Left cardiac atrium (tissue), 4 donors: ENCODE measurements around the gene TNF. TPM values are rescaled to one million over a fixed set of nuclear protein-coding genes. Genes with fewer than 3 reads are reported as not detected.
"Not testable (repeated sequence)": the region's sequence is repeated elsewhere in the genome, so short reads cannot be mapped to it uniquely, and the experiment has no call there.

ENCODE experiments used
- ATAC-seq, 2 donors: fragments of 200-7000 bp; cut with Tn5 transposase; one replicate each; pipeline ENCODE4 v1.9.1; 2020; ENCODE audit warnings: mild to moderate bottlenecking in 2 of 2, moderate library complexity in 2 of 2
- DNase-seq: peaks from one replicate; pipeline ENCODE4 v3.0.0-alpha.2; 2020
- intact Hi-C, 2 donors: fragments of 100-400 bp; cut with DNase I; formaldehyde crosslinking; loops; one replicate each; pipeline versions ENCODE4 v1.14.1 to v1.15.1; 2022 to 2023
- total RNA-seq, 2 donors: library from RNA; stranded (reverse); fragmentation: NEBNext Ultra II Directional; extraction: Animal tissue kit (Norgen Biotek cat#: 25700); gene quantifications; one replicate each; pipeline ENCODE4 v1.2.1, GENCODE V29; 2021
- donor health status: DM: no; HTN: yes; CAD: no.
- donor health status: DM: no; HTN: yes; CAD: no; lungs with severe emphysema.
- donor health status: DM: yes; HTN: yes; CAD: no.
- donor health status: Dilated cardiomyopathy.

Gene TNF
- total RNA-seq, 2 donors from 2014 or later: 0.53 to 0.92 TPM

DNA sequence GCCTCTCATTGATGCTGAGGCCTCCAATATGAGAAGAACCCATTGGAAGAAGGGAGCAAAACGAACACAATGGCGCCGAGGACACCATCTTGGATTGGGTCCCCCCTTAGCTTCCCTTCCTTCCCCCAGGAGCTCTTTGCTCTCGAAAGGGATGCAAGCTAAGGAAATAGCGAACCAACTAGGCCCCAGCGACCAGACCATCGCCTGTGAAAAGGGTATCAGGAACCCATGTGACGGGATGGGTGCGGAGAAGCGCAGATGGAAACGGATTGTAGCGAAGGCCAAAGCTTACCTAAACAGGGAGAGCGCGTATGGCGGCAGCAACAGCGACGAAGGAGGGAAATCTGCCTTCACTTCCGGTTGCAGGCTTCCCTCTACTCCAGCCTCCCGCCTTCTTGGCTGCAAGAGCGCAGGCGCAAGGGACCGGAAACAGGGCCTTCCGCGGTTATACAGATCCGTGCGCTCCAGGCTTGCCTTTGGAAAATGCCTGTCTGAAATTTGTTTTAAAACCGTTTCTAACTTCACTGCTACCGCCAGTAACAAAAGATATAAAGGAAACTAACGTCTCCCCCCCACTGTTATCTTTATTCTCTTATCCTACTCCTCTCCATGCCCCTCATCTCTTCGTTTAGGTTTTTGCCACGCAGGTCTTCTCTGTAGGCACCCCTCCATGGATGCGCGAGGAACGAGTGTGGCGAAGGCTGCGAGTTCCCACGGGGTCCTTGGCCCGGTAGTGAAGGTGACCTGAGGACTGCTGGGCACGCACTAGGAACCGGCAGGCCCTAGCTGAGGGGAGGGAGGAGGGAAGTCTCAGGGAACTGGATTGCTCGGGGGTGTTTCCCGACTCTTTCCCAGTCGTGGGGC, 33.5 kb upstream of the TNF start, which contains the start of gene DDX39B:
Gene DDX39B (minus strand): TSS at position 346 of the 864 bp plus-strand sequence. CDS start 1,471 bp downstream, outside the sequence.
- intact Hi-C loops: loop anchor here in 1 of 2 donors (5.0 kb wide), 1 partner anchor 45 kb away; the partner anchor contains the start of gene MICB
- DNase-seq: peak; percentile 96
- peak; percentile 93 to 94 for ATAC-seq

DNA sequence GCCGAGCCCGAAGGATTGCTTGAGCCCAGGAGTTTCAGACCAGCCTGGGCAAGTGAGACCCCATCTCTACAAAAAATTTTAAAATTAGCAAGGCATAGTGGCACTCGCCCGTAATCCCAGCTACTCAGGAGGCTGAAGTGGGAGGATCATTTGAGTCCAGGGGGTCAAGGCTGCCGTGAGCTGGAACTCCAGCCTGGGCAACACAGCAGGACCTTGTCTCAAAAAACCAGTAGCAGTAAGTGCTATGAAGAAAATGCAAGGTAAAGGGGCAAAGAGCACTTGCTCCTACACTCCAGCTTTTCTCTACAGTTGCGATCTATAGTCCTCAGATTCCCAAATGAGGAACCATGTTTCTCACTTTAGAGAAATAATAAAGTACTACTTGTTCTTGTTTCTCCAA, 31.7 kb upstream of the TNF start:
- ATAC-seq (no peak), DNase-seq (no peak)
- intact Hi-C loops: loop anchor here in 1 of 2 donors (5.0 kb wide), 1 partner anchor 46 kb away; the partner anchor contains the start of gene MICB

DNA sequence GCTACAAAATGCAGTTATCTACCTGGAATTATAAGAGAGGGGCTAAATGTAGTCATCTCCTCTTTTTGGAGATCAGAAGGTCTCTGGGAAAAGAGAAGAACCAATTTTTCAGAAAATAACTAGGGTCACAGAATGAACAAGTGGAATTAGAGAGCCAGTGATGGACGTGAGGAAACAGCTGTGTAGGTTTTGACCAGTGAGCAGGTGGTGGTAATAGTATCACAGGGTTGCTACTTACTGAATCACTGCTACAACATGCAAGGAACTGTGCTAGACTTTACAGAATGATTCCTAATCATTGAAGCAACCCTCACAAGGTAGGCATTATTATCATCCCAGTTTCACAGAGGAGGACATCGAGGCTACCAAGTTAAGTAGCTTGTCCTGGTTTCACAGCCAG, 30.7 kb upstream of the TNF start:
- ATAC-seq: no peak
- no peak for DNase-seq
- intact Hi-C loops: loop anchor here in 1 of 2 donors (5.0 kb wide), 2 partner anchors 38 to 47 kb away; partner anchors contain the start of genes LTB and MICB

DNA sequence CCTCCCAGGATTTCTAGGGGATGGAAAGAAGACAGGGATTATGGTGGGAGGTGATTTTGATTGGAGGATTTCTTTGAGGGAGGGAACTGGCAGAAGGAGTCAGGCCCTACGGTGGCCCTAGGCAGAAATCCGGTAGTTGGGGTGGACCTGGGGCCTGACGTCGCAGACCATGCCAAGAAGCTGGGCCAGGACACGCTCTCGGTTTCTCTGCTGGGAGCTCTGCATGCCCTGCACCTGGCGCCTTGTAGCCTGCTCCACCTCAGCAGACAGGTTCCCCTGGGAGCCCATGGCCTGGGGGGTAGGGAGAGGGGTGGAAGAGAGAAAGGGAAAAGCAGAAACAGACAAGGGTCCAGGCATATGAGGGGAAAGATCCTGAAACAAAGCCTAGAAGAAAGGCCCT, 30.1 kb upstream of the TNF start:
- no peak for ATAC-seq
- intact Hi-C loops: loop anchor here in 1 of 2 donors (5.0 kb wide), 1 partner anchor 37 kb away; the partner anchor contains the start of gene LTB
- DNase-seq: no peak

DNA sequence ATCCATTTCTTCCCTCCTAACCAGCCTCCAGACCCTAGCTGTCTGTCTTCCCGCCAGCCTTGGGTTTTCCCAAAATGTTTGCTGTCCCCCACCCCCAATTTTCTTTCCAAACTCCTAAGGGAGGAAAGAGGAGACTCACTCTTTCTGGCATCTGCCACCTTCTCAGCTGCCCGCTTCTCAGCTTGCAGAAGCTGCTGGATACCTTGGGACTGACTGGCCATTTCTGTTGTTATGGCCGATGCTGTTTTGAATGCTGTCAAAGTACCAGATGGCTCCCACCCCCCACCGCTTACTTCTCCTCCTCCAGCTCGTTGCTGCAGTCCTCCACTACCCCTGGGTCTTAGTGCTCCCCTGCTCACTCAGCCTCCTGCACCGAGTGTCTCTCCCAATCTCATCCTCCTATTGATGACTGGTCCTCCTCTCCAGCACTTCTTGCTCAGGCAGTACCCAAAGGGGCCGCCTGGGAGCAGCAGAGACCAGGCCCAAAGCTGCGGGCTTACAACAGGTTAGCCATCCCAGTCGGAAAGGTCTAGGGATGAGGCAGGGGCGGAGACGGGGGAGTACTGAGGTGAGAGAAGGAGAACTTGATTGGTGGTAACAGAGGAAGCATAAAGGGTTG, 28.9 kb upstream of the TNF start, which contains the start of gene ATP6V1G2:
Gene ATP6V1G2 (minus strand): TSS at position 270 of the 619 bp plus-strand sequence. CDS start 49 bp downstream, at position 221.
- intact Hi-C loops: loop anchor here in 1 of 2 donors (1.0 to 5.0 kb wide), 2 partner anchors 36 to 52 kb away; partner anchors contain the start of gene LTB
- DNase-seq (peak; percentile 87), ATAC-seq (peak; percentile 70 to 83)

DNA sequence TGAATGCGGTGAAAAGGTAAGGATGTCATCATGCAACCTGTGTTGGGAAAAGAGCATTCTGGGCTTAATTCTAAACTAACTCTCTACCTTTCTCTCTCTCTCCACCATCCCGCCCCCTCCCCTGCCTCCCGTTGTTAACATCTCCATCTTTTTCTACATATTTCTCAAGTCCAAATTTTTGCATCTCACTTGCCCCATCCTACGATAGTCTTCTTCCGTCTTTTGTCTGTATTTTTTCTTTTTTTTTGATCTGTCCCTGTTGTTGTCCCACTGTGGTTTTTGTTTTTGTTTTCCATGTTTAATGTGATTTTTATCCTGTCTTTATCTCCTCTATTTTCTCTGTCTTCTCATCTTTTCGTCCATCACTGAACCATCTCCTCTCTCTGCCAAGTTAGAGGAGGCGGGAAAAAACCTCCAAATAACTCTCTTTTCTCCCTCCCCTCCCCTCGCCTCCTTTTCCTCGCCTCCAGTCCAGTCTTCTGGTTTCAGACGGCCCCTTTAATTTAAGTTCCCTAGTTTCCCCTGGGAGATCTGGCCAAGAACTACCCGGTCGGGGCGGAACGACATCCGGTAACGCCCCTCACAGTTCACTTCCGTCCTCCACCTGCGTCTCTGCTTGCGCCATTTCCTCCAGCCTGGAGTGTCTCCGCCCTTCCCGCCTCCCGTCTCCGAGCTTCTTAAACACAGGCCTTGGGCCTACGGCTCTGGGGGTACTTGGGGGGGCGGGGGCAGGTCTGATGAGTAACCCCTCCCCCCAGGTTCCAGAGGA, 28.2 kb upstream of the TNF start, which contains the start of gene NFKBIL1:
Gene NFKBIL1 (plus strand): TSS at position 651 of the 769 bp plus-strand sequence. CDS start 87 bp downstream, at position 738.
- intact Hi-C loops: loop anchor here in 1 of 2 donors (1.0 to 5.0 kb wide), 2 partner anchors 35 to 51 kb away; partner anchors contain the start of gene LTB
- DNase-seq: peak; percentile 97

DNA sequence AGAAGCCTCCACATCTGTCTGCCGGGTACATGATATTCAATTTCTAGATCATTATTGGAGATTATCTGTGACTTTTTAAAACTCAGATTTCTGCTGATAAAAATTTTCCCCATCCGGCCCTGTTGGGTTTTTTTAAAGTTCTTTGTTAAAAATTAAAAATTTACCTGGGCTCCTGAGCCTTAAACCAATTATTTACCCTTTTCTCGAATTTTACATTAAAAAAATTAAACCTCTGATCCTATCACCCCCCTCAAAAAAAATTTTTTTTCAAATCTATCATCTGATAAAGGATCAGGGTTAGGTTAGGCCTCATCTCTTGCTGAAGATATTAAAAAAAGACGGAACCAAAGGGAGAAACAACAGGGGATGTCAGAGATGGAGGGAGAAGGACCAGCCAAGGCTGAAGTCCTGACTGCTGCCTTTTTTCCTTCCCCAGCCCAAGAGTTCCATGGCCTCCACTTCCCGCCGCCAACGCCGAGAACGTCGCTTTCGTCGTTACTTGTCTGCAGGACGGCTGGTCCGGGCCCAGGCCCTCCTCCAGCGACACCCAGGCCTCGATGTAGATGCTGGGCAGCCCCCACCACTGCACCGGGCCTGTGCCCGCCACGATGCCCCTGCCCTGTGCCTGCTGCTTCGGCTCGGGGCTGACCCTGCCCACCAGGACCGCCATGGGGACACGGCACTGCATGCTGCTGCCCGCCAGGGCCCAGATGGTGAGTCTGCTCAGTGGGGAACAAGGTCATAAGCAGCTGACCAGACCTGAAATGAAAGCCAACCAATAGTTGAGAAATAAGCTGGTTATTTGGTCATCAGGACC, 27.4 kb upstream of the TNF start:
- no peak for ATAC-seq
- intact Hi-C loops: loop anchor here in 1 of 2 donors (5.0 kb wide), 1 partner anchor 34 kb away; the partner anchor contains the start of gene LTB
- peak; percentile 45 for DNase-seq

More for the DNA sequence above, 28.2 kb upstream of the TNF start, which contains the start of gene NFKBIL1:
- ATAC-seq: peak; percentile 97 to 98

DNA sequence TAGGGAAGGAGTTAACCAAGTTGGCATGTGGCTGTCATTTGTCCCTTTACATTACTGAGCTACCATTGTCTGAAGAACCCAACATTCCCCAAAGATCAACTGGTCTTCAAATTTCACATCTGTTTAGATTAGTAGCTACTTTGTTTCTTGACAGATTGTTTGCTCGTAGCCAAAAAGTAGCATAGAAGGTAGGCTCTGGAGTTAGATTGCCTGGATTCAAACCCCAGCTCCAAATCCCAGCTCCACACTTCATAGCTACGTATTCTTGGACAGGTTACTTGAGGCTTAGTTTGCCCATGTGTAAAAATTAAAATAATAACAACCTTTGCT, 26.9 kb upstream of the TNF start:
- intact Hi-C loops: loop anchor here in 1 of 2 donors (5.0 kb wide), 1 partner anchor 34 kb away; the partner anchor contains the start of gene LTB
- DNase-seq (no peak), ATAC-seq (no peak)

DNA sequence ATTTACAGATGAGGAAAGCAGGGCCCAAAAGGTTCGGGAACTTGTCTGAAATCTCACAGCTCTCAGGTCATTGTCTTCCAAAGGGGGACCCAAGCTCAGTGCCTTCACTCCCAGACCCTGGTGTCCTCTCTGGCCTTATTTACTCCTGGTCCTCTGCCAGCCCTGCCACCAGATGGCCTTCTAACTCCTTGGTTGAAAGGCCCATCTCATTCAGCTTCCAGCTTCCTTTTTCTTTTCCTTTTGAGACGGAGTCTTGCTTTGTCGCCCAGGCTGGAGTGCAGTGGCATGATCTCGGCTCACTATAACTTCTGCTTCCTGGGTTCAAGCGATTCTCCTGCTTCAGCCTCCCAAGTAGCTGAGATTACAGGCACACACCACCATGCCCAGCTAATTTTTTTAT, 24.0 kb upstream of the TNF start:
- intact Hi-C loops: loop anchor here in 1 of 2 donors (5.0 kb wide), 1 partner anchor 46 kb away; no protein-coding TSS in a partner anchor
- not testable (repeated sequence) for DNase-seq, ATAC-seq

DNA sequence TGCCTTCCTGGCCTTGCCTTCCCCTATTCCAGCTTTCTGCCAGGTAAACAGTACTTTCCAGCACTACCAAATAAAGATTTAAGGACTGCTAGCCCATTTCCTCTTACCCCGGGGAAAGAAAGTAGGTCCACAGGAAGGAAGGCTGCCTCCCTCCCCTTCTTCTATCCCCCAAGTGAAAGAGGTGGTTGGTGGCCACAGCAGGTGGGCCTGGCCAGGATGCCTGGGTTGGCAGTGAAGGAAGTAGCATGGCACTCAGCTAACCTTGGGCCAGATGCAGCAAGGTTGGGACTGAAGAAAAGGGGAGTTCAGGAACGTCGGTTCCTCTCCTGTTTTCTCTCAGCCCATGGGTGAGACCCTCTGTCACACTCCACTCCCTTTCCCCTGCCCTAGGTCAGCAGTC, 19.1 kb upstream of the TNF start:
- no peak for ATAC-seq
- DNase-seq: no peak
- intact Hi-C loops: no loop called here

DNA sequence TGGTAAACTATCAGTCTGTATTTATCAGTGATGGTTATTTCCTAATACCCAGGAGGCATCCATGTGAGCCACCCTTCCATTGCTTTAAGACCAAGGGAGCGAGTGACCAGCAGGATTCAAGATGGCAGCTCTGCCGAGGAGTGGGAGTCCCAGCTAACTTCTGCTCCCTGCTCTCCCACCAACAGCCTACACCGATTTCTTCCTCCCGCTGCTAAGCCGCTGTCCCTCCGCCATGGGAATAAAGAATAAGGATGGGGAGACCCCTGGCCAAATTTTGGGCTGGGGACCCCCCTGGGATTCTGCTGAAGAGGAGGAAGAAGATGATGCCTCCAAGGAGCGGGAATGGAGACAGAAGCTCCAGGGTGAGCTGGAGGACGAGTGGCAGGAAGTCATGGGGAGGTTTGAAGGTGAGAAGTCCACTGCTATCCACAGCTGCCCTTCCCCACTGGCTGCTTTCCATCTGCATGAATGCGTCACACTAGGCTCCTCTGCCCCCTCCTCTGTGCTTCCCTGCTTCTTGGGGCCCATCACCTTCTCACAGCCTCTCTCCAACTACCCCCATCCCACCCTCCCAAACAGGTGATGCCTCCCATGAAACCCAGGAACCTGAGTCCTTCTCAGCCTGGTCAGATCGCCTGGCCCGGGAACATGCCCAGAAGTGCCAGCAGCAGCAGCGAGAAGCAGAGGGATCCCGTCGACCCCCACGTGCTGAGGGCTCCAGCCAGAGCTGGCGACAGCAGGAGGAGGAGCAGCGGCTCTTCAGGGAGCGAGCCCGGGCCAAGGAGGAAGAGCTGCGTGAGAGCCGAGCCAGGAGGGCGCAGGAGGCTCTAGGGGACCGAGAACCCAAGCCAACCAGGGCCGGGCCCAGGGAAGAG, 17.7 kb upstream of the TNF start:
- intact Hi-C loops: no loop called here
- ATAC-seq: no peak
- no peak for DNase-seq

DNA sequence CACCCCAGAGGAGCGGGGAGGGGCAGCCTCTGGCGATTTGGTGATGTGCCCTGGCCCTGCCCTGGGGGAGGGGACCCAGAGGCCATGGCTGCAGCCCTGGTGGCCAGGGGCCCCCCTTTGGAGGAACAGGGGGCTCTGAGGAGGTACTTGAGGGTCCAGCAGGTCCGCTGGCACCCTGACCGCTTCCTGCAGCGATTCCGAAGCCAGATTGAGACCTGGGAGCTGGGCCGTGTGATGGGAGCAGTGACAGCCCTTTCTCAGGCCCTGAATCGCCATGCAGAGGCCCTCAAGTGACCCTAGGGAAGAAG, 17.1 kb upstream of the TNF start:
- ATAC-seq: no peak

DNA sequence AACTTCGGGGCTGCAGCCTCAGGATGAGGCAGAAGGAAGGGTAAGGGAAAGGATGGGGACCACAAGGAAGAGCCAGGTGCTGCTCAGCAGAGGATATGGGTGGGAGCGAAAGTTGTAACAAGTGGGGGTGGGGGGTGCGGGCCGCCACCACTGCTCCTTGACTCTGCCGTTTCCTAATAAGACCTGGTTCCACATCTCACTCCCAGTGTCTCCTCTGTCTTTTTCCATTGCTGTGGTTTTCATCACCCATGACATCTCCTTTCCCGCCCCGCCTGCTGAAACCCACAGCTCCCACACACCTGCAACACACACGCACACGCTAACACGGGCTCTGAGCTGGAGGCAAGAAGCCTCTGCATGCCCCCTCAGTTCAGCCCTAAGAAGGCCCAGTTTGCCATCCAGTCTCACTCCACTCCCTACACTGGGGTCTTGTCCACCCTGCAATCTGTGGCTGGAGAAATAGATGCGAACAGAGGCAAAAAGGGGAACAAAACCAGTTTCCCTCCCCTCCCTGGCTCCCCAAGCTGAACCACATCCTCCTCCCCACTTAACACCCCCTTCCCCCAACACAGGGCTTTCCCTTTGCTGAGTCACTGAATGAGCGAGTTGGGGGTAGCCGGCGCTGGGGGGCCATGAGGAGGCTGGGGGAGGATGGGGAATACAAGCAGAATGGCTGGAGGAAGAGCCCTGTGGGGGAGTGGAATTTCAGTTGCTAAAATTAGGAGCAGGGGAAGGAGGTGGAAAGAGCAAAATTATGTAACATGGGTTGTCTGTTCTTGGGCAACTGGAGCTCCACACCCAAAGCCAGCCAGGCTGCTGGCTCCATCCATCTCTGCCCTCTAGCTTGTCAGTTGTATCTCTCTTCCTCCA, 16.5 kb upstream of the TNF start:
- intact Hi-C loops: no loop called here
- DNase-seq (no peak), ATAC-seq (peak; percentile 51 to 65)

More for the DNA sequence above, 17.1 kb upstream of the TNF start:
- no peak for DNase-seq
- intact Hi-C loops: no loop called here

DNA sequence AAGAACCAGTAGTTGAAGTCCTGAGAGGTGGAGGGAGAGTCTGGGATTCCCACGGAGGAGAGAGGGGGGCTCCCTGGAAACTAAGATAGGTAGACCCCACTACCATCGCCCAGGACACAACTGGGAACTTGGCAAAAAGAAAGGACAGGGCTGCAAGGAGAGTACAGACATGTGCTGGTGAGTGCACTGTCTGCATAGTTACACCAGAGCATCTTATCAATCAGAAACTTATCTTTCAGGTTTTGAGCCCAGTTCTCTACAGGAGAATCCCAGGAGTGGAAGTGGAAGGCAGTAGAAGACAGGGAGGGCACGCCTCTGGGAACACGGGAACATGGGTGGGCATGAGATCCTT, 15.8 kb upstream of the TNF start:
- no peak for DNase-seq
- intact Hi-C loops: no loop called here
- ATAC-seq: no peak

DNA sequence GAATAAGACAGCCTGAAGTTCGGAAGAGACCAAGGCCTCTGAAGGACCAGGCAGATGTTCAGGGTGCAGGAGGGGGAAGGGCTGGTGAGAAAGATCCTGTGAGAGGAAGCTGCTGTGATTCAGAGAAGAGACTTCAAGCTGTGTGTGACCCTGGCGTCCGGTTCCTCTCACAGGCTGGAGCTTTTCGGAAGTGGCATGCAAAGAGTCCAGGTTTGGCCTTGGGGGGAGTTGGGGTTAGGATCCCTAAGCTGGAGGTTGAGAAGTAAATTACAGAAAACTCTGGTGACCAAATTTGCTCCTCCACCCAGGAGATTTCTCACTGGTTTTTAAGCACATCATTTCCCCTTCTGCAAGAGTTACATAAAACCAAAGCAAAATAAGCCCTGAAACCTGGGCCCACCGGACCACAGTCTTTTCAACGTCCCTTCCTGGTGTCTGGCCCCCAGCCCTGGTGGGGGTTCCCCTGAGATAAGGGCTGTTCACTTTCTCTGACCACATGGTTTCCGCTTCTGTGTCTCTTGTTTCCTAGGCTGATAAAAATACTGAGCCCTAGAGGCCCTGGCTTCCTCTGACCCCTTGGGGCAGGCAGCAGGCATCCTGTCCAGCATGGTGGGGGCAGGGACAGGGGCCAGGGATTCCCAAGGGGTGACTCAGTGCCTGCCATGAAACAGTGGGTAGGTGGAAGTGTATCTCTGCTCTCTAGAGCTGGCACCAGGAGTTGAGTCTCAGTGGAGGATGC, 15.2 kb upstream of the TNF start:
- intact Hi-C loops: no loop called here
- DNase-seq: peak; percentile 82
- ATAC-seq: peak; percentile 82 to 88

DNA sequence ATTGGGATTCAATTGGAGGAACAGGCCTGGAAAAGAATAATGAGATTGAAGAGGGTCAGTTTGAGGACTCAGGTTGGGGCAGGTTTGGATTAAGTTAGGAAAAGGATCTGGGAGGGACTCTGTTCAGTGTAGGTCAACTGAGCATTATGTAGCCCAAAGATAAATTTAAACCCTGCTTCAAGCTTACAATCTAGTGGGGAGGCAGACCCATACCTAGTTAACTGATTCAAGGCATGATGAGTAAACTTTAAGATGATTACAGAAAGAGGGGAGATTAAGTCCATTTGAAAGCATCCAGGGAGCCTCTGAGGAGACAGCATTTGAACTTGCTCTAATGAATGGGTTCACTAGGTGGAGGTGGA, 14.7 kb upstream of the TNF start:
- no peak for ATAC-seq
- no peak for DNase-seq
- intact Hi-C loops: no loop called here
